ENCODE results near the gene EFCAB10. TPM values are rescaled to one million over a fixed set of nuclear protein-coding genes. Genes with fewer than 3 reads are reported as not detected.

The EFCAB10 gene
- total RNA-seq, 4 donors from 2014 or later = not detected

DNA sequence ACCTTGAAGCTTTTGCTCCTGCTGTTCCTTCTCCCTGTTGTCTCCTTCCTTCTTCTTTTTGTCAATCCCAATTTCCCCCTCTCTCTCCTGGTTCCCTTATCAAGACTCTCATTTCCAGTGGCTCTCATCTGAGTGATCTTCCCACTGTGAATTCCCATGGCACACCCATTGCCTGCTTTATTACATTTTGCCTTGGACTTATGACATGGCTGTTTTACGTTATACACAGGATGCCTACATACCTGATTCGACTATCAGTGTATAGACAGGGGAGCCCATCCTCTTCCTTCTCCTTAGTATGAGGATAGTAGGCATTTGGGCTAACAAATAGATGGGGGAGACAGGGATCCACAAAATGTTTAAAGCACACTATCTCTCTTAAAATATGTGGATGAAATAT is 39.9 kb upstream of the EFCAB10 start:
- ATAC-seq (ENCODE audit: low FRiP score) (no peak), DNase-seq (ENCODE audit: low spot score) (no peak)

DNA sequence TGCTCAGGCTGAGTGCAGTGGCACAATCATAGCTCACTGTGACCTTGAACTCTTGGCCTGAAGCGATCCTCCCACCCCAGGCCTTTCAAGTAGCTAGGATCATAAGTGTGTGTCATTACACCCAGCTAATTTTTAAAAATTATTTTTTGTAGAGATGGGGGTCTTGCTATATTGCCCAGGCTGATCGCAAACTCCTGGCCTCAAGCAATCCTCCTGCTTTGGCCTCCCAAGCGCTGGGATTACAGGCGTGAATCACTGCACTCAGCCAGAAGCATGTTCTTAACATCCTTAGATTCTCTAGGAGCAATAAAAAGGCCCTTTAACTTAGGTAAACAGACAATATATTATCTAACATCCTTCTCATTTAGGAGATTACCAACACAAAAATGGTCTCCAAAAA is 38.3 kb upstream of the EFCAB10 start:
- TF ChIP-seq CTCF (IDR thresholded peaks at IDR 0.05) = no peak
- no peak for ATAC-seq (ENCODE audit: low FRiP score)
- DNase-seq (ENCODE audit: low spot score) = no peak

More for the DNA sequence above, 39.9 kb upstream of the EFCAB10 start:
- TF ChIP-seq CTCF (IDR thresholded peaks at IDR 0.05) = no peak

- no peak for DNase-seq (ENCODE audit: low spot score)
- no peak for ATAC-seq (ENCODE audit: low FRiP score)
- no peak for TF ChIP-seq CTCF (IDR thresholded peaks at IDR 0.05)
These were observed 36.7 kb upstream of the EFCAB10 start for GRCh38 chr7:105618016-105618296.

GRCh38 chr7:105617280-105618015 is 36.2 kb upstream of the EFCAB10 start:
- TF ChIP-seq CTCF (IDR thresholded peaks at IDR 0.05) = no peak
- no peak for DNase-seq (ENCODE audit: low spot score)
- ATAC-seq (ENCODE audit: low FRiP score) = no peak

- ATAC-seq (ENCODE audit: low FRiP score) (no peak), DNase-seq (ENCODE audit: low spot score) (no peak)
- no peak for TF ChIP-seq CTCF (IDR thresholded peaks at IDR 0.05)
These were observed 33.1 kb upstream of the EFCAB10 start for GRCh38 chr7:105614341-105614840.

- DNase-seq (ENCODE audit: low spot score) = no peak
- no peak for TF ChIP-seq CTCF (IDR thresholded peaks at IDR 0.05)
- no peak for ATAC-seq (ENCODE audit: low FRiP score)
These were observed 32.5 kb upstream of the EFCAB10 start for GRCh38 chr7:105613611-105614330.

DNA sequence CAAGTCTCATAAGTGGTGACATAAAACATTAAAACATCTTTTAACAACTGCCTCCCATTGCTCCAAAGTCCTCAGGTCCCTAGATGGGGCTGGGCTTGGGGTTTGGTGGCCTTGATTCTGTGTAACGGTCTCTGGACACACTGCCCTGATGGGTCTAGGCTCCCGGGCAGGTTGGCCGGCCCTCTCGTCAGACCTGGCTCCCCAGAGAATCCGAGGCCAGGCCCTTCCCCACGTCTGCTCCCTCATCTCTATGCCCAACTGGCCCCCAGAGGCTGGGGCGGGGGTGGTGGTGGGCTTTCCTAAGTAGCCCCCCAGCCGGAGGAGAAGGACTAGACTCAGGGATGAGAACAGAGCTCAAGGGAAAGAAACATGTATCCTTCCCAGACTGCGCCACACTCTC is 31.5 kb upstream of the EFCAB10 start:
- no peak for DNase-seq (ENCODE audit: low spot score)
- no peak for TF ChIP-seq CTCF (IDR thresholded peaks at IDR 0.05)

More for the DNA sequence above, 31.5 kb upstream of the EFCAB10 start:
- no peak for ATAC-seq (ENCODE audit: low FRiP score)
